Activated CD8-positive, alpha-beta T cell treated with anti-CD3 and anti-CD28 coated beads, Interleukin-2, amount 10 ng/mL, durations not matched to agents 7 days and 5 days (primary cell): Measurements from ENCODE around the gene MIF. TPM values are rescaled to one million over a fixed set of nuclear protein-coding genes. Genes with fewer than 3 reads are reported as not detected.

Source experiments
- total RNA-seq, 2 experiments: library from RNA; stranded (reverse); gene quantifications; one replicate each; pipeline ENCODE4 v1.2.3, GENCODE V29; 2021

MIF gene
- total RNA-seq, 2 experiments from 2014 or later: 1,002 to 1,009 TPM

Other genes with a start within 250 kb of the MIF start
- gene RGL4, start 203.4 kb upstream of the MIF start, total RNA-seq: 10 to 100 TPM; 34.0 to 38.5 TPM
- 1 to 10 TPM; 2.1 to 2.2 TPM for gene ZNF70, start 143.3 kb upstream of the MIF start, total RNA-seq
- not detected for gene VPREB3, start 140.0 kb upstream of the MIF start, total RNA-seq
- 1 to 10 TPM in 1 of 2 experiments, under 1 TPM in 1; 0.81 to 1.4 TPM for gene C22orf15, start 131.4 kb upstream of the MIF start, total RNA-seq
- 100 to 1,000 TPM; 134 to 140 TPM for gene CHCHD10, start 126.4 kb upstream of the MIF start, total RNA-seq
- under 1 TPM; 0.42 to 0.55 TPM for gene MMP11, start 121.5 kb upstream of the MIF start, total RNA-seq
- 100 to 1,000 TPM; 112 to 113 TPM for gene SMARCB1, start 107.4 kb upstream of the MIF start, total RNA-seq
- 1 to 10 TPM; 8.1 to 10.0 TPM for gene DERL3, start 55.4 kb upstream of the MIF start, total RNA-seq
- gene SLC2A11, start 36.5 kb upstream of the MIF start, total RNA-seq: 1 to 10 TPM; 6.7 to 7.9 TPM
- gene GSTT2B, start 66.8 kb downstream of the MIF start, total RNA-seq: not detected
- gene DDTL, start 72.5 kb downstream of the MIF start, total RNA-seq: not detected
- gene DDT, start 80.1 kb downstream of the MIF start, total RNA-seq: 100 to 1,000 TPM; 128 to 136 TPM
- gene GSTT2, start 85.8 kb downstream of the MIF start, total RNA-seq: not detected
- gene GSTT4, start 111.1 kb downstream of the MIF start, total RNA-seq: not detected
- gene CABIN1, start 116.9 kb downstream of the MIF start, total RNA-seq: 100 to 1,000 TPM; 147 to 159 TPM